ENCODE data around the gene SP3. TPM values are rescaled to one million over a fixed set of nuclear protein-coding genes. Genes with fewer than 3 reads are reported as not detected.

SP3 gene
- total and polyA plus RNA-seq, 4 donors: 14.5 to 183 (median 55.2) TPM

DNA sequence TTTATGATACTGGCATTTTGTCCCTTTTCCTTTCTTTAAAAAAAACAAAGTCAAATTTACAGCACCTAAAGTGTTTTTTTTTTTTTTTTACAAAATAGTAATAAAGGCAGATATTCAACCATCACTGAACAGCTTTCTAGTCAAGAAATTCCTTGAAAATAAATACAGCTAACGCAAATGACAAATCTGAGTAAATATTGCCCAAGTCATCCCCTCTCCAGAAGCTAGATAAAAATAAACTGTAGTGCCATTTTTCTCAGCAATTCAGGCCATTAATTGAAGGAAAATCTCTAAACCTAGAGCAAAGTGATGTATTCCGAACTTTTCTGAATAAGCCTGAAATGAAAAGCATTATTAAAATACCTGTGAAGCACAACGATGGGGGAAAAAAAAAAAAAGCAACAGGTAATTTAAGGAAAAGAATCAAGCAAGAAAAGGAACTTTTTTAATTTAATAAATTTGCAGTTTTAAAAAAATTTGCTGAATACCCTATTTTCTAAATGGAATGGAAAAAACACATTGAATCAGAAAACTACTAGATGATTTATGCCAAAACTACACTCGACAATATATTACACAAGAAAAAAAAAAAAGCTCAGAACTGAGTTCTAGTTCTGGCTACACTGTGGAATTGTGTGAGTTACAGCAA, 6.9 kb downstream of the SP3 start:
- peaks cover 0 to 31% (median 7%) of the 10 kb centered on the region in 5 donors for H3K4me1 ChIP-seq (ENCODE audit: control insufficient read depth in 5 of 5, insufficient read depth in 5 of 5, low read length in 5 of 5)
- H3K27ac ChIP-seq (ENCODE audit: low read depth in 1 of 2, low read length in 1 of 2): no peak overlapping the region
- TF ChIP-seq, protein P1, sequence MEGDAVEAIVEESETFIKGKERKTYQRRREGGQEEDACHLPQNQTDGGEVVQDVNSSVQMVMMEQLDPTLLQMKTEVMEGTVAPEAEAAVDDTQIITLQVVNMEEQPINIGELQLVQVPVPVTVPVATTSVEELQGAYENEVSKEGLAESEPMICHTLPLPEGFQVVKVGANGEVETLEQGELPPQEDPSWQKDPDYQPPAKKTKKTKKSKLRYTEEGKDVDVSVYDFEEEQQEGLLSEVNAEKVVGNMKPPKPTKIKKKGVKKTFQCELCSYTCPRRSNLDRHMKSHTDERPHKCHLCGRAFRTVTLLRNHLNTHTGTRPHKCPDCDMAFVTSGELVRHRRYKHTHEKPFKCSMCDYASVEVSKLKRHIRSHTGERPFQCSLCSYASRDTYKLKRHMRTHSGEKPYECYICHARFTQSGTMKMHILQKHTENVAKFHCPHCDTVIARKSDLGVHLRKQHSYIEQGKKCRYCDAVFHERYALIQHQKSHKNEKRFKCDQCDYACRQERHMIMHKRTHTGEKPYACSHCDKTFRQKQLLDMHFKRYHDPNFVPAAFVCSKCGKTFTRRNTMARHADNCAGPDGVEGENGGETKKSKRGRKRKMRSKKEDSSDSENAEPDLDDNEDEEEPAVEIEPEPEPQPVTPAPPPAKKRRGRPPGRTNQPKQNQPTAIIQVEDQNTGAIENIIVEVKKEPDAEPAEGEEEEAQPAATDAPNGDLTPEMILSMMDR (IDR thresholded peaks at IDR 0.05; ENCODE audit: control extremely low read depth, extremely low read depth): no peak
- no peak for DNase-seq
- H3K4me3 ChIP-seq: no peak overlapping the region
- no peak for ATAC-seq (ENCODE audit: insufficient read depth, low FRiP score)
- peaks cover 4 to 31% (median 20%) of the 10 kb centered on the region in 4 donors for H3K36me3 ChIP-seq (ENCODE audit: control insufficient read depth in 4 of 4, insufficient read depth in 4 of 4, low read length in 4 of 4)
- 59 to 70% methylated on average over 4 of the region's 4 CpGs for WGBS, 2 donors
- H3K9me3 ChIP-seq (ENCODE audit: control insufficient read depth in 4 of 4, insufficient read depth in 3 of 4, low read length in 3 of 4): peaks cover 0 to 3% (median under 1%) of the 10 kb centered on the region in 4 donors
- H3K27me3 ChIP-seq (ENCODE audit: control insufficient read depth in 3 of 3, insufficient read depth in 3 of 3, low read length in 2 of 3): no peaks in the 10 kb centered on the region
- no peak overlapping the region for H3K9ac ChIP-seq (ENCODE audit: insufficient read depth in 1 of 2, low read length in 2 of 2)

DNA sequence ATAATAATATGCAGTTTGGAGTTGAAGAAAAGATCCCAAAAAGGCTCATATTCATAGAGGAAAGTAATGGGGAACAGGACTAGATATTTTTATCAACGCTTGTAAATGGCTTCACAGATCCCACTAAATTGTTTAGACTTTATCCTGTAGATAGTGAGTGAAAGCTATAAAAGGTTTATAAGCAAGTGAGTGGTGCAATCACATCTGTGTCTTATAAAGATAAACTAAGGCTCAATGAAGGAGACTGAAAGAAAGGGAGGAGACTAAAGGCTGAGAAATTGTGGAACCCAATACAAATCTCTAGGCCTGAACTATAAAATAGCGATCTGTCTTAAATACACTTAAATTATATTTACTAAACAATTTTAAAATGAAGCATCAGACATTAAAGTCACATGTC, 7.7 kb downstream of the SP3 start:
- Histone ChIP-seq H3K4me1 (ENCODE audit: control insufficient read depth in 5 of 5, insufficient read depth in 5 of 5, low read length in 5 of 5) (peaks cover 2 to 28% (median 7%) of the 10 kb centered on the region in 5 donors), H3K4me3 (no peak overlapping the region), H3K27ac (ENCODE audit: low read depth in 1 of 2, low read length in 1 of 2) (no peak overlapping the region), H3K36me3 (ENCODE audit: control insufficient read depth in 4 of 4, insufficient read depth in 4 of 4, low read length in 4 of 4) (peaks cover 6 to 39% (median 21%) of the 10 kb centered on the region in 4 donors), H3K9me3 (ENCODE audit: control insufficient read depth in 4 of 4, insufficient read depth in 3 of 4, low read length in 3 of 4) (peaks cover 0 to 3% (median under 1%) of the 10 kb centered on the region in 4 donors), H3K9ac (ENCODE audit: insufficient read depth in 1 of 2, low read length in 2 of 2) (no peak overlapping the region), H3K27me3 (ENCODE audit: control insufficient read depth in 3 of 3, insufficient read depth in 3 of 3, low read length in 2 of 3) (no peaks in the 10 kb centered on the region)
- DNase-seq: no peak
- WGBS, 2 donors: 80 to 86% methylated on average over 2 of the region's 2 CpGs
- TF ChIP-seq, protein P1 (IDR thresholded peaks at IDR 0.05; ENCODE audit: control extremely low read depth, extremely low read depth): no peak
- no peak for ATAC-seq (ENCODE audit: insufficient read depth, low FRiP score)

DNA sequence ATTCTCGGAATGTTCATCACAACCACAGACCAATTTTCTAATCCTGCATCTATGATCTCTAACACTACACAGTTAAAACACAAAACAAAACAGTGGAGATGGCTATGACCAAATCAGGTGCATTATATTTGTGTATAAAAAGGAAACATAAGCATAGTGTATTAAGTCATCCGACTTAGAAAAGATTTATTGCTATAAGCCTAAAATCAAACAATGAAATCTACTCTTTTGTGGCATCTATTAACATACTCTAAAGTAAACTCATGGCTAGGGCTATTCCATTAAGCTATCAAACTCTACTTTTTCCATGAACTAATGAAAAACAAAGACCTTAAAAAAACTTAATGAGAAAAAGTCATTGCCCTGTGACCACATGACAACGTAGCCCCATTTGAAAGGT, 8.7 kb downstream of the SP3 start:
- Histone ChIP-seq H3K9ac (ENCODE audit: insufficient read depth in 1 of 2, low read length in 2 of 2) (no peak overlapping the region), H3K27me3 (ENCODE audit: control insufficient read depth in 3 of 3, insufficient read depth in 3 of 3, low read length in 2 of 3) (no peaks in the 10 kb centered on the region), H3K27ac (ENCODE audit: low read depth in 1 of 2, low read length in 1 of 2) (no peak overlapping the region), H3K4me1 (ENCODE audit: control insufficient read depth in 5 of 5, insufficient read depth in 5 of 5, low read length in 5 of 5) (peaks cover 2 to 18% (median 7%) of the 10 kb centered on the region in 5 donors), H3K9me3 (ENCODE audit: control insufficient read depth in 4 of 4, insufficient read depth in 3 of 4, low read length in 3 of 4) (peaks cover 0 to 3% (median under 1%) of the 10 kb centered on the region in 4 donors), H3K4me3 (no peak overlapping the region), H3K36me3 (ENCODE audit: control insufficient read depth in 4 of 4, insufficient read depth in 4 of 4, low read length in 4 of 4) (peaks cover 6 to 41% (median 22%) of the 10 kb centered on the region in 4 donors)
- TF ChIP-seq, protein P1 (IDR thresholded peaks at IDR 0.05; ENCODE audit: control extremely low read depth, extremely low read depth): no peak
- ATAC-seq (ENCODE audit: insufficient read depth, low FRiP score): no peak
- 59 to 60% methylated on average over 3 of the region's 3 CpGs for WGBS, 2 donors
- no peak for DNase-seq
